ENCODE results near the gene PSAPL1. TPM values are rescaled to one million over a fixed set of nuclear protein-coding genes. Genes with fewer than 3 reads are reported as not detected.

The PSAPL1 gene
- total and polyA plus RNA-seq, 2 of the 8 experiments (the other 6 are each of a cell fraction or from before 2014, with no cell fraction given): 0.03 TPM; not detected in 1

GRCh38 chr4:7400671-7401298 lies 33.9 kb downstream of the PSAPL1 start:
- H2BK5ac ChIP-seq (ENCODE audit: low read depth, low read length): no peak overlapping the region
- no peak overlapping the region for H3K4me3 ChIP-seq (ENCODE audit: extremely low read depth in 1 of 4, insufficient read depth in 2 of 4, low read depth in 3 of 4, low read length in 4 of 4)
- H3K79me2 ChIP-seq (ENCODE audit: control insufficient read depth in 1 of 2, insufficient read depth in 2 of 2, low read length in 2 of 2): no peaks in the 10 kb centered on the region
- DNase-seq (ENCODE audit: low read depth in 1 of 2, low spot score in 2 of 2) (no peak), FAIRE-seq (no peak)
- H2BK120ac ChIP-seq (replicated peaks; ENCODE audit: low read depth, low read length): no peak overlapping the region
- peaks cover 0 to 2% of the 10 kb centered on the region in 2 experiments for H4K20me1 ChIP-seq (replicated peaks in 1 of 2; ENCODE audit: control insufficient read depth in 1 of 2, insufficient read depth in 2 of 2, low read length in 2 of 2)
- no peaks in the 10 kb centered on the region for H3K79me1 ChIP-seq (ENCODE audit: low read depth, low read length)
- no peak overlapping the region for H2BK12ac ChIP-seq (ENCODE audit: low read depth, low read length)
- ChIA-PET POLR2A (ENCODE audit: partially characterized antibody) (no interaction called here), CTCF (ENCODE audit: partially characterized antibody) (no interaction called here)
- peak overlapping the region; percentile 79 for H3K56ac ChIP-seq (replicated peaks; ENCODE audit: insufficient read length, low read depth, low read length)
- no peak overlapping the region for H3K23ac ChIP-seq (ENCODE audit: insufficient read length)
- no peak overlapping the region for H2AK5ac ChIP-seq (ENCODE audit: low read depth, low read length)
- no peak overlapping the region for H3K9ac ChIP-seq (replicated peaks in 1 of 4; ENCODE audit: extremely low read depth in 1 of 4, low read depth in 3 of 4, low read length in 3 of 4)
- no peak overlapping the region for H4K5ac ChIP-seq (ENCODE audit: insufficient read length, low read depth, low read length)
- WGBS, 2 experiments (ENCODE audit: extremely low coverage in 1 of 2, insufficient coverage in 1 of 2, insufficient read length in 1 of 2, insufficient replicate concordance in 2 of 2, low coverage in 1 of 2, low lambda C conversion rate in 2 of 2, missing lambda C conversion rate in 1 of 2): 85% methylated on average over 2 of the region's 2 CpGs; no CpG with 5 or more reads in 1 of the 2 experiments
- H4K91ac ChIP-seq (replicated peaks; ENCODE audit: insufficient read length, low read length): no peak overlapping the region
- H2BK15ac ChIP-seq (ENCODE audit: low read length): no peak overlapping the region
- H2BK20ac ChIP-seq (ENCODE audit: low read length): no peak overlapping the region
- H2AFZ ChIP-seq (ENCODE audit: low read length): no peak overlapping the region
- H3K14ac ChIP-seq (ENCODE audit: insufficient read length): no peak overlapping the region
- no peak overlapping the region for H3K4me2 ChIP-seq (ENCODE audit: insufficient read depth in 1 of 2, low read depth in 2 of 2, low read length in 2 of 2)
- H3K4ac ChIP-seq (replicated peaks; ENCODE audit: insufficient read length, low read depth, low read length): no peak overlapping the region
- no peaks in the 10 kb centered on the region for H3K36me3 ChIP-seq (ENCODE audit: control insufficient read depth in 2 of 4, insufficient read depth in 4 of 4, low read length in 3 of 4)
- no peak overlapping the region for H3K27ac ChIP-seq (ENCODE audit: low read depth, low read length)
- peaks cover 0 to 3% (median 1%) of the 10 kb centered on the region in 4 experiments; a peak in 2 of 7 replicates for H3K27me3 ChIP-seq (replicated peaks in 1 of 4; ENCODE audit: control insufficient read depth in 3 of 4, extremely low read depth in 1 of 4, insufficient read depth in 3 of 4, low read length in 3 of 4)
- no peaks in the 10 kb centered on the region for H3K4me1 ChIP-seq (replicated peaks in 1 of 4; ENCODE audit: control insufficient read depth in 3 of 4, insufficient read depth in 4 of 4, low read length in 3 of 4)
- peaks cover 9% of the 10 kb centered on the region; the same call in 1 of the 2 replicates for H3K23me2 ChIP-seq (ENCODE audit: low read depth, low read length)
- H4K8ac ChIP-seq (ENCODE audit: extremely low read depth, insufficient read depth, low read length): no peak overlapping the region
- H3K9me3 ChIP-seq (ENCODE audit: insufficient read depth in 2 of 2, low read depth in 1 of 2, low read length in 1 of 2): no peaks in the 10 kb centered on the region
- H3K18ac ChIP-seq (ENCODE audit: extremely low read depth, low read length): no peak overlapping the region
- TF ChIP-seq CTBP2 (IDR thresholded peaks at IDR 0.05; ENCODE audit: borderline replicate concordance, insufficient read depth, insufficient read length, low read length): no peak
- TF ChIP-seq TAF1 (IDR thresholded peaks at IDR 0.05; ENCODE audit: low read depth, low read length): no peak
- TF ChIP-seq GABPA (IDR thresholded peaks at IDR 0.05; ENCODE audit: borderline replicate concordance, insufficient read depth, low read length): no peak
- no peak for TF ChIP-seq SP4 (IDR thresholded peaks at IDR 0.05; ENCODE audit: low read length)
- TF ChIP-seq SRF (IDR thresholded peaks at IDR 0.05; ENCODE audit: low read depth, low read length): no peak
- no peak for TF ChIP-seq POLR2AphosphoS5 (IDR thresholded peaks at IDR 0.05; ENCODE audit: low read depth, low read length)
- TF ChIP-seq TCF12 (IDR thresholded peaks at IDR 0.05; ENCODE audit: low read depth, low read length): no peak
- TF ChIP-seq TEAD4 (IDR thresholded peaks at IDR 0.05; ENCODE audit: low read depth, low read length): no peak
- TF ChIP-seq KDM1A (IDR thresholded peaks at IDR 0.05; ENCODE audit: borderline replicate concordance, low read length): no peak
- TF ChIP-seq ATF3 (IDR thresholded peaks at IDR 0.05; ENCODE audit: insufficient read depth, low read depth, low read length): no peak
- no peak for TF ChIP-seq SP1 (IDR thresholded peaks at IDR 0.05; ENCODE audit: low read depth, low read length)
- no peak for TF ChIP-seq RAD21 (IDR thresholded peaks at IDR 0.05 in 1 of 2, conservative IDR thresholded peaks at IDR 0.05 in 1 of 2; ENCODE audit: low read depth in 2 of 2, low read length in 2 of 2)
- no peak for TF ChIP-seq GTF2F1 (IDR thresholded peaks at IDR 0.05; ENCODE audit: borderline replicate concordance, low read depth, low read length)
- no peak for TF ChIP-seq BACH1 (IDR thresholded peaks at IDR 0.05; ENCODE audit: low read length)

All from H1 (cell line).